DOHH2 (cell line): Measurements from ENCODE around the gene ZNF99.

ENCODE experiments used
- CTCF ChIP-seq: fragments of 200-600 bp; sonication (generic); IDR thresholded peaks from one replicate; pipeline ENCODE4 v1.5.1; 2014; ENCODE audit warnings: antibody characterized with exemption, mild to moderate bottlenecking, low read depth, low read length; ENCODE audit not compliant: poor library complexity, severe bottlenecking
- EZH2phosphoT487 ChIP-seq: fragments of 200-600 bp; sonication (generic); IDR thresholded peaks from 2 replicates; pipeline ENCODE4 v1.6.1; 2017; ENCODE audit warnings: borderline replicate concordance, mild to moderate bottlenecking, antibody characterized with exemption, low read length, moderate library complexity, mixed read lengths

DNA sequence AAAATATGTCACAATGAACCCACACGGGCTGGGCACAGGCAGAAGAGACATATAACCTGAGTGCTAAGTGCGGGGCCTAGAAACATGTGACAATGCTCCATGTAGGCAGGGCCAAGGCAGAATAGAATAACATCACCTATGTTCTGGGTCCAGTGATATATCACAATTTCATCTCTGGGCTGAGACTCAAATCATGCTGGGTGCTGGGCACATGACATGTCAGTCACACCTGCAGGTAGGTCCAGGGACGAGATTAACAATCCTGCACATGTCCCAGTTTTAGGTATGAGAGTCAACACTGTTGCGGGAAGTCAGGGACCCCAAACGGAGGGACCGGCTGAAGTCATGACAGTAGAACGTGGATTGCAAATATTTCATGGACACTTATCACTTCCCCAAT lies 50.3 kb downstream of the ZNF99 start:
- TF ChIP-seq CTCF (no peak), EZH2phosphoT487 (no peak)
